ENCODE measurements around the gene SYNPO2. TPM values are rescaled to one million over a fixed set of nuclear protein-coding genes. Genes with fewer than 3 reads are reported as not detected.
A peak's percentile ranks its signal among the peaks of the same experiment; 100 is the strongest.
"Not testable (repeated sequence)": the region's sequence is repeated elsewhere in the genome, so short reads cannot be mapped to it uniquely, and the experiment has no call there.

Gene SYNPO2
- total RNA-seq, 2 donors from 2014 or later, result 11.8 to 141 TPM

DNA sequence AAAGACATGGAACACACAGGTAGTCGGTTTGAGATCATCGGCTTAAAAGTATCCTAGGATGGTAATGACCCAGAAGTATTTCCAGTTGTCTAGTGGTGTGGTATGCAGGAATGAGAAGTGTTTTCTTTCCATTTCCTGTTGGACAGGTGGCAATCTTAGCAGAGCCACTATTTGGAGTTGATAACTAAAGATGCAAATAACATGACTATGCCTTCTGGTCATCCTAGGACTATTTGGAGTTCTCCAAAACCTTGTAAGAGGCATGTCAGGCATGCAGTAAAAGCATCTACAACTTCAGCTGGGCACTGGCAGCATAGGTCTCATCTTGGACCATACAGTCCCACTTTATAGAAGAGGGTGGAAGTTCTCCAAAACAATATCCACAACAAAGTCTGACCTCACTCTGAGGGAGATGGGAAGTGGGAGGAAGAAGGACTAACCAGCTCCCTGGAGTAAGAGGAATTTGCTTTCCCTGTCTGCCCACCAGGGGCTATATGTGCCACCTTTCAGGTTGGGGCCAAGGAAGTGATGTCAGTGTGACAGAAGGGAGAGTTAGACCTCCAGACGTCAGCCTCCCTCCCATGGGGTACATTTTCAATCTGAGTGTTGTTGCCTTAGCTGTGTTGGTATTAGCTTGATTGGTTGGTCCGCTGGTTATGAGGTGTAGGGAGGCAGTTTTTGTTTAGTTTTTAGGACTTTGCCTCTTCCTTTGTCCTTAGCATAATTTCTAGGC lies 145.8 kb downstream of the SYNPO2 start:
- intact Hi-C loops (cut with DNase I, micrococcal nuclease), result loop anchor here in 1 of 2 donors (10.0 kb wide), 1 partner anchor 50 kb away; no protein-coding TSS in a partner anchor
- ATAC-seq, result no peak

GRCh38 chr4:119035951-119036737 lies 147.5 kb downstream of the SYNPO2 start:
- DNase-seq, result no peak
- intact Hi-C loops (cut with DNase I, micrococcal nuclease), result loop anchor here in 1 of 2 donors (10.0 kb wide), 1 partner anchor 51 kb away; no protein-coding TSS in a partner anchor
- no peak for ATAC-seq

More for the DNA sequence above, 145.8 kb downstream of the SYNPO2 start:
- DNase-seq, result no peak

DNA sequence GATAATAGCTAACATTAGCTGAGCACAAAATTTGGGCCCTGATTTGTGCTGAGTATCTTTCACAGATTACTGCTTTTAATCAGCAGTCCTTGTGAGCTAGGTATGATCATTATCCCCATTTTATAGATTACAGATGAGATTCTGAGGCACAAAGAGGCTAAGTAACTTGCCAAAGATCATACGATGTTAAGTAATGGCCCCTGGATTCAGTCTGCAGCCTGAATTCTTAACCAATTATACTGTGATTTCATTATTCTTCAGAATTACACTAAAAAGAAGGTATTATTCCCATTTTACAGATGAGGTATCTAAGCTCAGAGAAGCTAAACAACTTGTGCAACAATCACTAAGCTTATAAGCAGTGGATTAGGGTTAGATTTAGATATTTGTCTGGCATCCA lies 149.1 kb downstream of the SYNPO2 start:
- intact Hi-C loops (cut with DNase I, micrococcal nuclease), result loop anchor here in 1 of 2 donors (10.0 kb wide), 1 partner anchor 53 kb away; no protein-coding TSS in a partner anchor
- DNase-seq (no peak), ATAC-seq (no peak)

- no peak for ATAC-seq
- DNase-seq, result no peak
- intact Hi-C loops (cut with DNase I, micrococcal nuclease), result loop anchor here in 1 of 2 donors (10.0 kb wide), 1 partner anchor 53 kb away; no protein-coding TSS in a partner anchor
Observed at GRCh38 chr4:119038116-119038841, 149.6 kb downstream of the SYNPO2 start.

GRCh38 chr4:119039160-119039559 lies 150.5 kb downstream of the SYNPO2 start:
- ATAC-seq (no peak), DNase-seq (no peak)
- intact Hi-C loops (cut with DNase I, micrococcal nuclease), result loop anchor here in 1 of 2 donors (10.0 kb wide), 1 partner anchor 54 kb away; no protein-coding TSS in a partner anchor

- intact Hi-C loops (cut with DNase I, micrococcal nuclease), result loop anchor here in 1 of 2 donors (5.0 to 10.0 kb wide), 3 partner anchors 55 to 243 kb away; partner anchors contain the start of gene USP53
- DNase-seq, result no peak
Observed at GRCh38 chr4:119039779-119040178, 151.1 kb downstream of the SYNPO2 start.

GRCh38 chr4:119040261-119040660 lies 151.6 kb downstream of the SYNPO2 start:
- intact Hi-C loops (cut with DNase I, micrococcal nuclease), result loop anchor here in 1 of 2 donors (5.0 to 10.0 kb wide), 2 partner anchors 175 to 242 kb away; partner anchors contain the start of gene USP53
- DNase-seq (no peak), ATAC-seq (no peak)

More at GRCh38 chr4:119039779-119040178, 151.1 kb downstream of the SYNPO2 start:
- ATAC-seq, result no peak

GRCh38 chr4:119040694-119041185 lies 152.1 kb downstream of the SYNPO2 start:
- intact Hi-C loops (cut with DNase I, micrococcal nuclease), result loop anchor here in 1 of 2 donors (5.0 to 10.0 kb wide), 2 partner anchors 174 to 242 kb away; partner anchors contain the start of gene USP53
- ATAC-seq (no peak), DNase-seq (no peak)

- no peak for DNase-seq
- intact Hi-C loops (cut with DNase I, micrococcal nuclease), result loop anchor here in 1 of 2 donors (5.0 to 10.0 kb wide), 2 partner anchors 173 to 241 kb away; partner anchors contain the start of gene USP53
- ATAC-seq, result no peak
Observed at GRCh38 chr4:119041396-119041795, 152.7 kb downstream of the SYNPO2 start.

DNA sequence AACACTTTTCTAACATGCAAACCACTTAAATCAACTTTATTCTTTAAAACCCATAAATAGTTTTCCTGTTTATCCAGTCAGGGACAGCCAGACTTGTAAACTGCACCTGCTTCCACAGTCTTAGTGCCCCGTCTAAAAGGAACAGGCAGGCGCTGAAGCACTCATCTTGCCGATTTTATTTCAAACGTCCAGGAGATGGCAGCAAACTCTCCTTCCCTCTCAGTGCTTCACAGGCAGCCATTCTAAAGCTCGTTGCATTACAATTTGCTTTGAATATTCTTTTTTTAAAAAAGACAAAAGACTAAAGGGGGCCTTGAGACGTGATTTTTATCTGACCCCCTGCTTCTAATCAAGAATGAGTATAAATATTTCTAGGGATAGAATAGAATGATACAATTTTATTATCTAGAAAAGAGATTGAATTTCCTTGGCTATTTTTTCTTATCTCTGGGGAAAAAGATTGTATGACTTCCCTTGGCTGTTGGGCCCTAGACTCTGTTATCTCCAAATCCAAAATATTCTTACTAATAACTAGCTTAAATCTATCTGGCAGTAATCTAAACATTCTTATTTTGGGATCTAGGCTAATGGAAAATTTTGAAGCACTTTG lies 153.4 kb downstream of the SYNPO2 start:
- intact Hi-C loops (cut with DNase I, micrococcal nuclease), result loop anchor here in 1 of 2 donors (5.0 to 10.0 kb wide), 2 partner anchors 173 to 240 kb away; partner anchors contain the start of gene USP53
- peak; percentile 50 to 62 for DNase-seq
- ATAC-seq, result peak; percentile 93

GRCh38 chr4:119046263-119046662 lies 157.6 kb downstream of the SYNPO2 start:
- intact Hi-C loops (cut with DNase I, micrococcal nuclease), result loop anchor here in 1 of 2 donors (10.0 kb wide), 1 partner anchor 169 kb away; the partner anchor contains the start of gene USP53
- DNase-seq (no peak), ATAC-seq (no peak)

DNA sequence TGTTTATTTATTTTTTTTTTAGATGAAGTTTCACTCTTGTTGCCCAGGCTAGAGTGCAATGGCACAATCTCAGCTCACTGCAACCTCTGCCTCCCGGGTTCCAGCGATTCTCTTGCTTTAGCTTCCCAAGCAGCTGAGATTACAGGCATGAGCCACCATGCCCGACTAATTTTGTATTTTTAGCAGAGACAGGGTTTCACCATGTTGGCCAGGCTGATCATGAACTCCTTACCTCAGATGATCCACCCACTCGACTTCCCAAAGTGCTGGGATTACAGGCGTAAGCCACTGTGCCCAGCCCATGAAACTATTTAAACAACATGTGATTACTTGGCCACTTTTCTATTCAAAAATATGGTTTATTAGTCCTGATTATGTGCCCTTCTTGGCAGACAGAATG lies 158.4 kb downstream of the SYNPO2 start:
- ATAC-seq, DNase-seq: not testable (repeated sequence)
- intact Hi-C loops (cut with DNase I, micrococcal nuclease), result loop anchor here in 1 of 2 donors (10.0 kb wide), 1 partner anchor 168 kb away; the partner anchor contains the start of gene USP53

DNA sequence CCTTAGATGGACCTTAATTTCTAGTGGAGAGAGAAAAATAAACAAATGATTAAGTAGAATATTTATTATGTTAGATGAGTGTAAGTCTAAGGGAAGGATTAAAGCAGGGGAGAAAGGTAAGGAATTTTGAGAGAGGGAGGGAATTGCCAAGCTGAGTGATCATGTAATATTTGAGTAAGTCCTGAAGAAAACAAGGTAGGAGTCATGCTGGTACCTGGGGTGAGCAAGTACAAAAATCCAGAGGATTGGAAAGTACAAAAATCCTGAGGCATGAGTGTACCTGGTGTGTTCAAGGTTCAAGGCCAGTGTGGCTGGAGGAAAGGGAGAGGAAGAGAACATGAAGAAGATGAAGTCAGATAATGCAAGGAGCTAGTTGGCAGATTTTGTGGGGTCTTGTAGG lies 159.8 kb downstream of the SYNPO2 start:
- ATAC-seq (peak; percentile 54), DNase-seq (no peak)
- intact Hi-C loops (cut with DNase I, micrococcal nuclease), result loop anchor here in 1 of 2 donors (10.0 kb wide), 1 partner anchor 166 kb away; the partner anchor contains the start of gene USP53

GRCh38 chr4:119049342-119049741 lies 160.7 kb downstream of the SYNPO2 start:
- DNase-seq, result no peak
- intact Hi-C loops (cut with DNase I, micrococcal nuclease), result loop anchor here in 1 of 2 donors (10.0 kb wide), 1 partner anchor 165 kb away; the partner anchor contains the start of gene USP53
- peak; percentile 58 for ATAC-seq

DNA sequence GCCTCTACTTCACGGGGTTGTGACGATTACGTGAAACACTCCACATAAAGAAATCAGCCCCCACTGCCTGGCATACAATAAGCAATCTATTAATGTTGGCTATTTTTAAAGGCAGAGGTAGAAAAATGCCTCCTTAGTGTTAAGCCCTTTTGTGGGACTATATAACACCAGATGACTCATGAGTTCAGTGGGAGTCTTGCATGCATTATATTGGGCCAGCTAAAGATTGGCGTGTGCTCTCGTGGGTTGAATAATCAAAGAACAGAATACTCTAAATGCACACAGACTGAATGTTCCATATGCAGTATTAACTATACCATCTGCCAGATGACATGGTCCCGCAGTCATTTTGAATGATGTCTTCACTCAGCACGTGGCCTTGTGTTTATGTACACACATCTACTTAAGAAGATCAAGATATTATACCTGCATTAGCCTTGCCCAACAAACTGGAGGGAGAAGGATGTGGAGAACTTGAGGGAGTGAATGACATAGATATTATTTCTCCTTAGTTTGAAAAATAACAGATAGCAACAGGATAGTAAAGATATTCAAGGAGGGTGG lies 162.0 kb downstream of the SYNPO2 start:
- intact Hi-C loops (cut with DNase I, micrococcal nuclease), result no loop called here
- DNase-seq (no peak), ATAC-seq (no peak)

- intact Hi-C loops (cut with DNase I, micrococcal nuclease), result no loop called here
- ATAC-seq, result no peak
- DNase-seq, result no peak
Observed at GRCh38 chr4:119053245-119053644, 164.6 kb downstream of the SYNPO2 start.

DNA sequence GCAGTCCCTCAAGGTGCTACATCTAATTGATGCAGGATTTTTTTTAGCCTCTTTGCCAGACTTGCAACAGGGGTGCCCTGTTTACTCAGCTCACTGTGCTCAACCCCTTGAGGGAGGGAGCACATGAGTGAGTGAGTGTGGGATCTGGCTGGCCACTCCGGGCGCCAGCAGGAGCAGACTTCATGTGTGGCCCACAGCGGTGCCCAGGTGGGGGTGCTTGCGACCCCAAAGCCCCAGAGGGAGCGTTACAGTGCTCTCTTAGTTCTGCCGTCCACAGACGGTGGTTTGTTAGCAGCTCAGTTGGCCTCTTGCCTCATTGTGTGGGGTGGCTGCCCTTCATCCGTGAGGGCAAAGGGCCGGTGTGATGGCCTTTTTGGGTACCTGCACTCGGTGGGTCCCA lies 165.3 kb downstream of the SYNPO2 start:
- intact Hi-C loops (cut with DNase I, micrococcal nuclease), result no loop called here
- DNase-seq, result no peak
- ATAC-seq, result no peak

Measured in left colon (tissue), 2 donors.